Panc1 (cell line): ENCODE data around the gene LYRM1. TPM values are rescaled to one million over a fixed set of nuclear protein-coding genes. Genes with fewer than 3 reads are reported as not detected.
A peak's percentile ranks its signal among the peaks of the same experiment; 100 is the strongest.

Source experiments
- ATAC-seq: fragments of 200-7000 bp; cut with Tn5 transposase; 2 replicates; pipeline ENCODE4 v1.9.1; 2020; ENCODE audit warnings: mild to moderate bottlenecking, moderate library complexity
- BruUV-seq: library from RNA; stranded (reverse); fragments of 400-500 nt; replicated peaks from 2 replicates; lab custom pipeline; 2021; lab: Mats Ljungman, UMichigan
- CTCF ChIA-PET: fragments of 300-600 bp; sonication (Branson Sonifier 250); formaldehyde crosslinking; loops from one replicate; lab custom pipeline; 2022; ENCODE audit warnings: antibody characterized with exemption; lab: Charles Lee
- POLR2A ChIA-PET: fragments of 300-600 bp; sonication (Branson Sonifier 250); formaldehyde crosslinking; loops from one replicate; lab custom pipeline; 2022; ENCODE audit warnings: antibody characterized with exemption; lab: Charles Lee
- DNase-seq: peaks from one replicate; pipeline ENCODE4 v3.0.0-alpha.2; 2010; ENCODE audit warnings: low read depth, low spot score
- H3K27ac ChIP-seq: 2 replicates; pipeline ENCODE4 v1.5.1; 2011; ENCODE audit warnings: mild to moderate bottlenecking, low read length, inconsistent platforms
- H3K27me3 ChIP-seq: fragments of 200-500 bp; sonication (Bioruptor generic); 2 replicates; pipeline ENCODE4 v1.6.0; 2014; ENCODE audit warnings: low read length, inconsistent platforms; ENCODE audit not compliant: control insufficient read depth, insufficient read depth
- H3K36me3 ChIP-seq: fragments of 200-500 bp; sonication (Bioruptor generic); 2 replicates; pipeline ENCODE4 v1.5.1; 2014; ENCODE audit warnings: inconsistent platforms, mild to moderate bottlenecking, low read length, moderate library complexity; ENCODE audit not compliant: control insufficient read depth, insufficient read depth
- H3K4me1 ChIP-seq: 2 replicates; pipeline ENCODE4 v1.5.1; 2011; ENCODE audit warnings: inconsistent platforms, mild to moderate bottlenecking, low read length, moderate library complexity; ENCODE audit not compliant: control insufficient read depth, insufficient read depth
- H3K4me3 ChIP-seq, 2 experiments: 2 replicates each; pipeline ENCODE4 v1.5.1; 2011 to 2012; ENCODE audit warnings: low read depth in 2 of 2, low read length in 2 of 2, mild to moderate bottlenecking in 2 of 2, inconsistent platforms in 1 of 2, moderate library complexity in 1 of 2
- H3K9me3 ChIP-seq: fragments of 200-500 bp; sonication (Bioruptor generic); 2 replicates; pipeline ENCODE4 v1.5.1; 2014; ENCODE audit warnings: low read depth, mild to moderate bottlenecking, inconsistent platforms, low read length, moderate library complexity; ENCODE audit not compliant: control insufficient read depth, insufficient read depth
- POLR2AphosphoS5 ChIP-seq: IDR thresholded peaks from 2 replicates; pipeline ENCODE4 v1.6.1; 2012; ENCODE audit warnings: mild to moderate bottlenecking, low read depth, low read length, moderate library complexity
- SIN3A ChIP-seq: IDR thresholded peaks from 2 replicates; pipeline ENCODE4 v1.6.1; 2012; ENCODE audit warnings: low read depth, mild to moderate bottlenecking, low read length, moderate library complexity, borderline replicate concordance; ENCODE audit not compliant: insufficient read depth
- TCF7L2 ChIP-seq: IDR thresholded peaks from 2 replicates; pipeline ENCODE4 v1.6.1; 2011; ENCODE audit warnings: mild to moderate bottlenecking, low read depth, low read length, inconsistent platforms
- in situ Hi-C: cut with HindIII; loops from 2 replicates; pipeline ENCODE4 v1.10.0; 2016; ENCODE audit warnings: low sequenced_read_pairs, low pct_unique_long_range_greater_than_20kb
- intact Hi-C: fragments of 100-400 bp; cut with micrococcal nuclease; formaldehyde crosslinking; loops from one replicate; pipeline ENCODE4 v1.10.0; 2022; ENCODE audit not compliant: unreplicated experiment
- total RNA-seq: library from RNA; stranded (reverse); gene quantifications from one replicate; pipeline ENCODE4 v1.2.1, GENCODE V29; 2021; ENCODE audit not compliant: unreplicated experiment
- TF ChIP-seq, protein P1 (sequence below), 2 experiments: IDR thresholded peaks; 2 replicates each; pipeline ENCODE4 v1.6.1; 2011 to 2012; ENCODE audit warnings: low read depth in 2 of 2, control low read depth in 1 of 2, low read length in 1 of 2, mild to moderate bottlenecking in 1 of 2, moderate library complexity in 1 of 2; ENCODE audit not compliant: insufficient read depth in 1 of 2
- TF ChIP-seq, protein P2 (sequence below): fragments of 450-650 bp; IDR thresholded peaks from 2 replicates; pipeline ENCODE4 v1.5.1; 2017; ENCODE audit warnings: mild to moderate bottlenecking

LYRM1 gene
- total RNA-seq, 1 experiment from 2014 or later: 30.7 TPM

DNA sequence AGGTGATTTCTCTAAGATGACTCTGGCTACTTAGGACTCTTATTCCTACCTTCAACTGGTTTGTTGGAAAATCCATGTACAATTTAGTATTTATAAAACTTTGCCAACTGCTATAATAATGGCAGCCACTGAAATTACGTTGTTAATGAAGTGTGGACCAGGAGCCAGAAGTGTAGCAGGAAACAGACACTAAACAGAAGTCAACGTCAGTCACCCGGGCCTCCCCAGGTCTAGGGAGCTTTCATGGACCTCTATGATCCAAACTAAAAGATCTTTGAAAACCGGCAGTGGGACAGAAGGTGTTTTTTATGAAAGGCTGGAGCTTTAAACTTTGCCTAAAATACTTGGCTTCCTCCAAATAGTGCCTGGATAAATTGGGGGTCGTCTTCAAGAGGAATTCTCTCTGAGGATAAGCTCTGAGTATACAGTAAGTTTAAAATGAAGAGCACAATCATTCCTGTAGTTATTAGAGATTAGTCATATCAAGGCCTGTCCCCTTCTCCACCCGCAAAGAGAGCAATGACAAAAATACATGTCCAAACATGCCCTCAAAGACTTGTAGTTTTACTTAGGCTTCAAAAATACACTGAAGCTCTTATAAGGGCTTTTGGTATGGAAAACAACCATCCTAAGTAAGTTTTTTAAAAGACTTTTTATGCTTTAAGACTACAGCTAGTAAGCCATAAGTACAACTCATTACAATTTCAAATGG lies 35.0 kb upstream of the LYRM1 start:
- ChIA-PET POLR2A (no interaction called here), CTCF (no interaction called here)
- no peak overlapping the region for H3K4me3 ChIP-seq
- peaks cover 23% of the 10 kb centered on the region for H3K4me1 ChIP-seq
- TF ChIP-seq SIN3A (no peak), POLR2AphosphoS5 (no peak), TCF7L2 (no peak)
- TF ChIP-seq, protein P1, sequence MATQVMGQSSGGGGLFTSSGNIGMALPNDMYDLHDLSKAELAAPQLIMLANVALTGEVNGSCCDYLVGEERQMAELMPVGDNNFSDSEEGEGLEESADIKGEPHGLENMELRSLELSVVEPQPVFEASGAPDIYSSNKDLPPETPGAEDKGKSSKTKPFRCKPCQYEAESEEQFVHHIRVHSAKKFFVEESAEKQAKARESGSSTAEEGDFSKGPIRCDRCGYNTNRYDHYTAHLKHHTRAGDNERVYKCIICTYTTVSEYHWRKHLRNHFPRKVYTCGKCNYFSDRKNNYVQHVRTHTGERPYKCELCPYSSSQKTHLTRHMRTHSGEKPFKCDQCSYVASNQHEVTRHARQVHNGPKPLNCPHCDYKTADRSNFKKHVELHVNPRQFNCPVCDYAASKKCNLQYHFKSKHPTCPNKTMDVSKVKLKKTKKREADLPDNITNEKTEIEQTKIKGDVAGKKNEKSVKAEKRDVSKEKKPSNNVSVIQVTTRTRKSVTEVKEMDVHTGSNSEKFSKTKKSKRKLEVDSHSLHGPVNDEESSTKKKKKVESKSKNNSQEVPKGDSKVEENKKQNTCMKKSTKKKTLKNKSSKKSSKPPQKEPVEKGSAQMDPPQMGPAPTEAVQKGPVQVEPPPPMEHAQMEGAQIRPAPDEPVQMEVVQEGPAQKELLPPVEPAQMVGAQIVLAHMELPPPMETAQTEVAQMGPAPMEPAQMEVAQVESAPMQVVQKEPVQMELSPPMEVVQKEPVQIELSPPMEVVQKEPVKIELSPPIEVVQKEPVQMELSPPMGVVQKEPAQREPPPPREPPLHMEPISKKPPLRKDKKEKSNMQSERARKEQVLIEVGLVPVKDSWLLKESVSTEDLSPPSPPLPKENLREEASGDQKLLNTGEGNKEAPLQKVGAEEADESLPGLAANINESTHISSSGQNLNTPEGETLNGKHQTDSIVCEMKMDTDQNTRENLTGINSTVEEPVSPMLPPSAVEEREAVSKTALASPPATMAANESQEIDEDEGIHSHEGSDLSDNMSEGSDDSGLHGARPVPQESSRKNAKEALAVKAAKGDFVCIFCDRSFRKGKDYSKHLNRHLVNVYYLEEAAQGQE (IDR thresholded peaks at IDR 0.05; ENCODE audit: insufficient read depth in 1 of 2, low read depth in 2 of 2, low read length in 1 of 2): no peak
- TF ChIP-seq, protein P2, sequence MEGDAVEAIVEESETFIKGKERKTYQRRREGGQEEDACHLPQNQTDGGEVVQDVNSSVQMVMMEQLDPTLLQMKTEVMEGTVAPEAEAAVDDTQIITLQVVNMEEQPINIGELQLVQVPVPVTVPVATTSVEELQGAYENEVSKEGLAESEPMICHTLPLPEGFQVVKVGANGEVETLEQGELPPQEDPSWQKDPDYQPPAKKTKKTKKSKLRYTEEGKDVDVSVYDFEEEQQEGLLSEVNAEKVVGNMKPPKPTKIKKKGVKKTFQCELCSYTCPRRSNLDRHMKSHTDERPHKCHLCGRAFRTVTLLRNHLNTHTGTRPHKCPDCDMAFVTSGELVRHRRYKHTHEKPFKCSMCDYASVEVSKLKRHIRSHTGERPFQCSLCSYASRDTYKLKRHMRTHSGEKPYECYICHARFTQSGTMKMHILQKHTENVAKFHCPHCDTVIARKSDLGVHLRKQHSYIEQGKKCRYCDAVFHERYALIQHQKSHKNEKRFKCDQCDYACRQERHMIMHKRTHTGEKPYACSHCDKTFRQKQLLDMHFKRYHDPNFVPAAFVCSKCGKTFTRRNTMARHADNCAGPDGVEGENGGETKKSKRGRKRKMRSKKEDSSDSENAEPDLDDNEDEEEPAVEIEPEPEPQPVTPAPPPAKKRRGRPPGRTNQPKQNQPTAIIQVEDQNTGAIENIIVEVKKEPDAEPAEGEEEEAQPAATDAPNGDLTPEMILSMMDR: no peak
- in situ Hi-C loops: no loop called here
- DNase-seq: no peak
- no peaks in the 10 kb centered on the region for H3K9me3 ChIP-seq
- no peaks in the 10 kb centered on the region for H3K27me3 ChIP-seq
- H3K36me3 ChIP-seq: no peaks in the 10 kb centered on the region
- ATAC-seq: no peak
- H3K27ac ChIP-seq: peak overlapping the region; percentile 36; the same call in 1 of the 2 replicates
- intact Hi-C loops: no loop called here
- BruUV-seq: no TSS peak

DNA sequence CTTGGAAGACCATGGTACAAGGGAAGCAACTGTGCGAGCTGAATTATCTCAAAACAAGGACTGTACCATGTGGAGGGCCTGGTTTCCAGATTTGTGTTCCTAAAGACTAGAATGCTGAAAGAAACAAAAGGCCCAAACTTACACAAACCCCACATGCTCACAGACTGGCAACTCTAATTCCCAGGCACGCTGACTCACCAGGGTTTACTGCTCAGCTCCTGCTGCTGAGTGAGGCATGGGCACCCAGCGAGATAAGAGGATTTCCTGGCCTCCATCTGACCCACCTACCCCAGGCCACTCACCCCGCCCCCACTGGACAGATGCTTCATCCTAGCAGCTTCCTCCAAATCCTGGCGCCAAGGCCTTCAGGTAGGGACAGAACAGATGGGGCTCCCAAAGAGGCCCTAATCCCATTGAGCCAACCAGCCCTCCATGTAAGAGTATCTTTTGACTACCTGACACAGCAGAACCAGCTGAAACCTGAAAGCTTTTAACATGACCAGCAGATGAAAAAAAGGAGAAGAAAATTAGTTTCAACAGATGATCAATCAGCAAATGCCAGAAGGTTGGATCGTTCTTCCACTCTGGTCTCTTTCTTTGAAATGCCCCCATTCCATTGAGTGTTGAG lies 34.3 kb upstream of the LYRM1 start:
- POLR2A ChIA-PET: no interaction called here
- Histone ChIP-seq H3K4me1 (peaks cover 23% of the 10 kb centered on the region), H3K4me3 (no peak overlapping the region), H3K9me3 (no peaks in the 10 kb centered on the region), H3K27ac (peak overlapping the region; percentile 36; the same call in 1 of the 2 replicates), H3K27me3 (no peaks in the 10 kb centered on the region), H3K36me3 (no peaks in the 10 kb centered on the region)
- BruUV-seq: no TSS peak
- no peak for DNase-seq
- peak; percentile 79 for ATAC-seq
- CTCF ChIA-PET: no interaction called here
- in situ Hi-C loops: no loop called here
- intact Hi-C loops: no loop called here
- TF ChIP-seq TCF7L2 (no peak), POLR2AphosphoS5 (no peak), SIN3A (no peak)
- TF ChIP-seq, protein P2: no peak
- TF ChIP-seq, protein P1 (IDR thresholded peaks at IDR 0.05; ENCODE audit: insufficient read depth in 1 of 2, low read depth in 2 of 2, low read length in 1 of 2): no peak
